Activated CD8-positive, alpha-beta memory T cell treated with anti-CD3 and anti-CD28 coated beads, Interleukin-2, amount 10 ng/mL, durations not matched to agents 7 days and 5 days (primary cell): ENCODE measurements around the gene SMLR1. TPM values are rescaled to one million over a fixed set of nuclear protein-coding genes. Genes with fewer than 3 reads are reported as not detected.
A peak's percentile ranks its signal among the peaks of the same experiment; 100 is the strongest.

Experiments
- ATAC-seq: fragments of 150-1000 bp; cut with Tn5 transposase; one replicate; pipeline ENCODE4 v1.10.0; 2021; ENCODE audit warnings: moderate library complexity
- CTCF ChIA-PET: fragments of 350-600 bp; sonication (Branson Sonifier 250); formaldehyde crosslinking; loops from one replicate; lab custom pipeline; 2021; ENCODE audit warnings: antibody characterized with exemption; lab: Charles Lee
- DNase-seq: peaks from one replicate; pipeline ENCODE4 v3.0.0-alpha.2; 2020
- H3K27ac Mint-ChIP-seq: one replicate; pipeline ENCODE4 v1.8.0; 2021; ENCODE audit warnings: mild to moderate bottlenecking, mixed read lengths
- H3K27me3 Mint-ChIP-seq: one replicate; pipeline ENCODE4 v1.8.0; 2021; ENCODE audit warnings: mixed read lengths
- H3K36me3 Mint-ChIP-seq: one replicate; pipeline ENCODE4 v1.8.0; 2021; ENCODE audit warnings: mild to moderate bottlenecking, mixed read lengths
- H3K4me1 Mint-ChIP-seq: one replicate; pipeline ENCODE4 v1.8.0; 2021; ENCODE audit warnings: mixed read lengths
- H3K4me3 Mint-ChIP-seq: one replicate; pipeline ENCODE4 v1.8.0; 2021; ENCODE audit warnings: mild to moderate bottlenecking, moderate library complexity, mixed read lengths
- H3K9me3 Mint-ChIP-seq: one replicate; pipeline ENCODE4 v1.8.0; 2022; ENCODE audit warnings: low read depth, mixed read lengths
- total RNA-seq, 2 experiments: library from RNA; stranded (reverse); gene quantifications; one replicate each; pipeline ENCODE4 v1.2.3, GENCODE V29; 2021

Gene SMLR1
- total RNA-seq = not detected

DNA sequence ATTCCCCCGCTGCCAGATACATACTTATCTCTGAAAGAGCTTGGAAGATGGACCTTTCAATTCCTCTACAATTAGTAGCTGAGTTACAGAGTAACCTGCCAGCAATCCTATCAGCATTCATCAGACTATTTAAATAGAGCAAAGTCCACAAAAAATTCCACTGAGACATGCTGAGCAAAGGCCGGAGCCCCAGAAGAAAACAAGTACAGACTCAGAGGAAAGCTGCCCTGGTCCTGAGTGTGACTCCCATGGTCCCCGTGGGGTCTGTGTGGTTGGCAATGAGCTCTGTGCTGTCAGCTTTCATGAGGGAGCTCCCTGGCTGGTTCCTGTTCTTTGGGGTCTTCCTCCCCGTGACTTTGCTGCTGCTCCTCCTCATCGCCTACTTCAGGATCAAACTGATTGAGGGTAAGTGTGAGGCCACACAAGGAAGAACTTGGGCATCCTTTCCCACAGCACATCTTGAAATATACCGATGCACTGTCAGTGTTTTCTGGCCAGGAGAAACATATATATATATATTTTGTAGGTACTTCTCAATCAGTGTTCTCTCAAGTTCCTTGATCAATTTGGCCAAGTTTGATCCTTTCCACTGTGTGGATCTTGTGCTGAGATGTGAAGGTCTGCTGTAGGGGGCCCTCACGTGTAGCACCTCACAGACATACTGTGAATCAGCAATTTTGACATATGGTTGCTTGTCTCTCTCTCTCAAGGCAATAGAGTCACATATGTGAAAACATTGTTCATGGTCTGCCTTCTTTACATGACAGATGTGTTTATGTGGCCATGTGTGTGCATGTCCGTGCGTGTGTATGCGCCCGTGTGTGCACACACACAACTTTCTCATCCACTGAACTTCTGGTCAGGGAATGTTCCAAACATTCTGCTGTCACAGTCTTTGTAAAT is at the start of gene SMLR1:
Gene SMLR1 (plus strand): TSS at position 160 of the 903 bp plus-strand sequence. CDS start 8 bp downstream, at position 168.
- no peaks in the 10 kb centered on the region for H3K36me3 Mint-ChIP-seq
- ATAC-seq (no peak), DNase-seq (no peak)
- no peaks in the 10 kb centered on the region for H3K27me3 Mint-ChIP-seq
- no peaks in the 10 kb centered on the region for H3K9me3 Mint-ChIP-seq
- H3K4me1 Mint-ChIP-seq = no peaks in the 10 kb centered on the region
- no peak within 1 kb of the TSS for H3K4me3 Mint-ChIP-seq
- H3K27ac Mint-ChIP-seq = no peak within 1 kb of the TSS
- CTCF ChIA-PET = interaction anchor here (0.8 kb wide), 1 partner anchor 8 kb away, joined by 3 read pairs; no protein-coding TSS in a partner anchor

- CTCF ChIA-PET = interaction anchor here (1.4 kb wide), 1 partner anchor 397 kb away, joined by 8 read pairs; no protein-coding TSS in a partner anchor
- no peak for DNase-seq
- Mint-ChIP-seq H3K27ac (no peak overlapping the region), H3K9me3 (no peaks in the 10 kb centered on the region), H3K4me3 (no peak overlapping the region), H3K27me3 (no peaks in the 10 kb centered on the region), H3K36me3 (peaks cover 4% of the 10 kb centered on the region), H3K4me1 (peaks cover 33% of the 10 kb centered on the region)
- ATAC-seq = no peak
These were observed 48.1 kb upstream of the SMLR1 start for GRCh38 chr6:130778946-130779657.

GRCh38 chr6:130779658-130780033 is 47.6 kb upstream of the SMLR1 start:
- H3K36me3 Mint-ChIP-seq = peaks cover 4% of the 10 kb centered on the region
- no peak for ATAC-seq
- H3K4me1 Mint-ChIP-seq = peaks cover 33% of the 10 kb centered on the region
- CTCF ChIA-PET = no interaction called here
- H3K27ac Mint-ChIP-seq = no peak overlapping the region
- no peaks in the 10 kb centered on the region for H3K9me3 Mint-ChIP-seq
- H3K4me3 Mint-ChIP-seq = no peak overlapping the region
- DNase-seq = no peak
- no peaks in the 10 kb centered on the region for H3K27me3 Mint-ChIP-seq

DNA sequence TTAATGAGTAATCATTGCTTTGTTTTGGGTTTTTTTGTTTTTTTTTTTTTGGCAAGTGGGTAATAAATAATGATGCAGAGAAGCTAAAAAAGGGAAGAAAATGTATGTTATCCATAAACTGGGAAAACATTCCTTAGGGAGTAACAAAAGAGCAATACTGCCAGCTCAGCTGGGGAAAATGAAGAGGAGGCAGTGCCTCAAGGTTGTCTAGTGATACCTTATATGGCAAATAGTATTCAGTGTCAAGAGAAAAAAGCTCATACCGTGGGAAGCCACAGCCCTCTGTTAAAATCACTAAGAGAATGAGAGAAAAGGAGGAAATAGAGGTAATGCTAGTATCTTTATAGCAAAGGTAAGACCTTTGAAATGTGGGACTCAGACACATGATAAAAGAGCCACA is 47.1 kb upstream of the SMLR1 start:
- CTCF ChIA-PET = no interaction called here
- no peaks in the 10 kb centered on the region for H3K27me3 Mint-ChIP-seq
- no peak overlapping the region for H3K27ac Mint-ChIP-seq
- no peaks in the 10 kb centered on the region for H3K9me3 Mint-ChIP-seq
- no peak overlapping the region for H3K4me3 Mint-ChIP-seq
- no peak for ATAC-seq
- H3K4me1 Mint-ChIP-seq = peaks cover 33% of the 10 kb centered on the region
- DNase-seq = no peak
- peaks cover 4% of the 10 kb centered on the region for H3K36me3 Mint-ChIP-seq

GRCh38 chr6:130781557-130781956 is 45.6 kb upstream of the SMLR1 start:
- CTCF ChIA-PET = no interaction called here
- DNase-seq = no peak
- Mint-ChIP-seq H3K9me3 (no peaks in the 10 kb centered on the region), H3K27ac (no peak overlapping the region), H3K36me3 (peaks cover 4% of the 10 kb centered on the region), H3K27me3 (no peaks in the 10 kb centered on the region), H3K4me3 (no peak overlapping the region), H3K4me1 (peaks cover 25% of the 10 kb centered on the region)
- ATAC-seq = peak; percentile 53

- peaks cover 2% of the 10 kb centered on the region for H3K9me3 Mint-ChIP-seq
- no peak for DNase-seq
- CTCF ChIA-PET = no interaction called here
- H3K27me3 Mint-ChIP-seq = no peaks in the 10 kb centered on the region
- peaks cover 19% of the 10 kb centered on the region for H3K4me1 Mint-ChIP-seq
- H3K4me3 Mint-ChIP-seq = no peak overlapping the region
- ATAC-seq = no peak
- H3K36me3 Mint-ChIP-seq = peaks cover 2% of the 10 kb centered on the region
- no peak overlapping the region for H3K27ac Mint-ChIP-seq
These were observed 43.6 kb upstream of the SMLR1 start for GRCh38 chr6:130783416-130784107.

DNA sequence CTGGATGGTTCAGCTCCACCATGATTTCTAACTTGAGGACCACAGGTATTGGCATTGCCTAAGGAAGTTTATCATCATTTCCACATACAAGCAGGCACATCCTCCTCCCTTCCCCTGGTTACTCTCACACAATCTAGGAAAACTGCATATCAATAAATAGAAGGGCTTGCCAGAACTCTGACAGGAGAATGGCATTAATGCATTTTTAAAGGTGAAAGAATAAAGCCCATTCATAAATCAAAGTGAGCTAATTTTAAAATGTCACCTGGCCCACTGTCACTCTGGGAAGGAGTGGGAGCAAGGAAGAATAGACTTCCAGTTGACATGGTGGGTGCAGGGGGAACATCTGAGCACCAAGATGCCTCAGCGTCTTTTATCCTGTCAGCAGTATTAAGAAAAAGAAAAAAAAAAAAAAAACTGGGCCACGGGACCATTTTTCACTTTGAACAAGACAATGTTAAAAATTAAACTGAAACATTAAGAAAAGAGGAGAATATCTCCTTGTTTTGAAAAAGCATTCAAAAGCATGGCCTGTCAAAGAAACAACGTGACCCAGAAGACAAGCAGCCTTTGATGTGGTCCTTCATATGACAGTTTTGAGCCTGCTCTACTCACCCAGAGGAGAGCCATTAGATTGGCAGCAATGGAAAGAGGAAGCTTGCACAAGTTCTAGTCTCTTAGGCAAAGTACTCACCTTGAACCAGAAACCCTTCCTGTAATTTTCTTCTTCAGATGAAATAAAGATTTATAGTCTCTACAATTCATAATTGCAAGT is 39.3 kb upstream of the SMLR1 start:
- ATAC-seq = no peak
- no peak for DNase-seq
- no peaks in the 10 kb centered on the region for H3K27me3 Mint-ChIP-seq
- peaks cover 2% of the 10 kb centered on the region for H3K9me3 Mint-ChIP-seq
- H3K4me3 Mint-ChIP-seq = no peak overlapping the region
- no peaks in the 10 kb centered on the region for H3K4me1 Mint-ChIP-seq
- H3K27ac Mint-ChIP-seq = no peak overlapping the region
- no peaks in the 10 kb centered on the region for H3K36me3 Mint-ChIP-seq
- CTCF ChIA-PET = interaction anchor here (0.7 kb wide), 1 partner anchor 28 kb away, joined by 3 read pairs; no protein-coding TSS in a partner anchor

DNA sequence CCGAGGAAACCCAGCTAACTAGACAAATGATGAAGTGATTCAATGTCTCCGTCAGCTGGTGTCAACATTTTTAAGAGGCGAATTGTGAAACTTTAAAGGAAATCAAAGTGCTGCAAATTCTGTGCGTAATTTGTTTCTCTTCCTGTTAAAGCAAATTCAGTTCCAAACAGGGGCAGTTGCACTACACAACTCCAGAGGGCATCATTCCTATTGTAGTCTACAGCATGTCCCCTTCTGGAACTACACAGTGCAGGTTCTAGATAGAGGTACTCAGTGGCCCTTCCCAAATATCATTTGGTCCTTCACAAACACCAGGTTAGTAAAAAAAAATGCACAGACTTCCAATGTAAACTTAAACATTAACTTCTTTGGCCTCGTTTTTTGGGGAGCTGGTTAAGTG is 38.3 kb upstream of the SMLR1 start:
- H3K27me3 Mint-ChIP-seq = no peaks in the 10 kb centered on the region
- H3K36me3 Mint-ChIP-seq = peaks cover 1% of the 10 kb centered on the region
- no peaks in the 10 kb centered on the region for H3K4me1 Mint-ChIP-seq
- no peak for DNase-seq
- no peak overlapping the region for H3K4me3 Mint-ChIP-seq
- CTCF ChIA-PET = interaction anchor here (1.2 kb wide), 1 partner anchor 23 kb away, joined by 4 read pairs; no protein-coding TSS in a partner anchor
- peaks cover 2% of the 10 kb centered on the region for H3K9me3 Mint-ChIP-seq
- no peak overlapping the region for H3K27ac Mint-ChIP-seq
- no peak for ATAC-seq

- Mint-ChIP-seq H3K27ac (no peak overlapping the region), H3K4me3 (no peak overlapping the region), H3K9me3 (no peaks in the 10 kb centered on the region), H3K4me1 (no peaks in the 10 kb centered on the region), H3K27me3 (no peaks in the 10 kb centered on the region), H3K36me3 (peaks cover 1% of the 10 kb centered on the region)
- DNase-seq = no peak
- ATAC-seq = no peak
- CTCF ChIA-PET = no interaction called here
These were observed 33.1 kb upstream of the SMLR1 start for GRCh38 chr6:130794010-130794697.

DNA sequence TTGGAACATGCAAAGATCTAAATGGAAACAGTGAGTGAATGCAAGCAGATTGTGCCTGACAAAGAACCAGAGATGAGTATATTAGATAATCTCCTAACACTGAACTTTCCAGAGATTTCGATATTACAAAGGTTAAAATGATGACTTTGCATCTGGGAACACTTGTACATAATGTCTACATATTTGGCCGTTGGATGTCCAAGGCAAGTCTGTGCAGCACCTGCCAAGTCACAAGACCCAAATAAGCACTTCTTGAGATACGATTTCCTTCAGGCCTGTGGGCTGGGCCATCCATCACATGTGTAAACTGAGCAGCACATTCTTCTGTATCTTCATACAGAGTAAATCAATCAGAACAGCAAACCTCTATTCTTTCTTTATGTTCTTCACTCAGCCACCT is 32.5 kb upstream of the SMLR1 start:
- CTCF ChIA-PET = interaction anchor here (0.7 kb wide), 1 partner anchor 17 kb away, joined by 4 read pairs; no protein-coding TSS in a partner anchor
- H3K4me1 Mint-ChIP-seq = no peaks in the 10 kb centered on the region
- H3K9me3 Mint-ChIP-seq = no peaks in the 10 kb centered on the region
- DNase-seq (no peak), ATAC-seq (no peak)
- H3K27me3 Mint-ChIP-seq = peaks cover under 1% of the 10 kb centered on the region
- no peak overlapping the region for H3K27ac Mint-ChIP-seq
- peaks cover 1% of the 10 kb centered on the region for H3K36me3 Mint-ChIP-seq
- no peak overlapping the region for H3K4me3 Mint-ChIP-seq

GRCh38 chr6:130796313-130796905 is 30.8 kb upstream of the SMLR1 start:
- Mint-ChIP-seq H3K9me3 (no peaks in the 10 kb centered on the region), H3K36me3 (peaks cover 1% of the 10 kb centered on the region), H3K27ac (no peak overlapping the region), H3K27me3 (peaks cover 2% of the 10 kb centered on the region), H3K4me1 (no peaks in the 10 kb centered on the region), H3K4me3 (no peak overlapping the region)
- CTCF ChIA-PET = no interaction called here
- ATAC-seq (no peak), DNase-seq (no peak)

- no peak overlapping the region for H3K27ac Mint-ChIP-seq
- peaks cover 2% of the 10 kb centered on the region for H3K27me3 Mint-ChIP-seq
- DNase-seq (no peak), ATAC-seq (no peak)
- H3K36me3 Mint-ChIP-seq = peaks cover 3% of the 10 kb centered on the region
- no peak overlapping the region for H3K4me3 Mint-ChIP-seq
- CTCF ChIA-PET = no interaction called here
- no peaks in the 10 kb centered on the region for H3K4me1 Mint-ChIP-seq
- H3K9me3 Mint-ChIP-seq = no peaks in the 10 kb centered on the region
These were observed 30.1 kb upstream of the SMLR1 start for GRCh38 chr6:130797061-130797460.
